Limb (tissue), 2 donors: ENCODE data around the gene FAM110C.
"Not testable (repeated sequence)": the region's sequence is repeated elsewhere in the genome, so short reads cannot be mapped to it uniquely, and the experiment has no call there.

Source experiments
- DNase-seq, 2 donors: peaks; one replicate each; pipeline ENCODE4 v3.0.0-alpha.2; 2016; ENCODE audit errors: extremely low spot score in 2 of 2

FAM110C gene

GRCh38 chr2:44748-45341 lies 1.5 kb downstream of the FAM110C start:
- no peak for DNase-seq

GRCh38 chr2:42788-43187 lies 3.5 kb downstream of the FAM110C start:
- no peak for DNase-seq

- no peak for DNase-seq
Measured at GRCh38 chr2:40465-40864, 5.8 kb downstream of the FAM110C start.

GRCh38 chr2:38155-38554 lies 8.2 kb downstream of the FAM110C start:
- DNase-seq = no peak

- no peak for DNase-seq
Measured at GRCh38 chr2:36318-36717, 10.0 kb downstream of the FAM110C start.

GRCh38 chr2:35852-36251 lies 10.5 kb downstream of the FAM110C start:
- no peak for DNase-seq

- no peak for DNase-seq
Measured at GRCh38 chr2:33620-34019, 12.7 kb downstream of the FAM110C start.

GRCh38 chr2:32068-32467 lies 14.2 kb downstream of the FAM110C start:
- DNase-seq = no peak

- DNase-seq = no peak
Measured at GRCh38 chr2:29253-29652, 17.1 kb downstream of the FAM110C start.

- DNase-seq = no peak
Measured at GRCh38 chr2:28406-28975, 17.8 kb downstream of the FAM110C start.

GRCh38 chr2:26891-27290 lies 19.4 kb downstream of the FAM110C start:
- DNase-seq = no peak

GRCh38 chr2:25543-25942 lies 20.8 kb downstream of the FAM110C start:
- no peak for DNase-seq

GRCh38 chr2:24591-24990 lies 21.7 kb downstream of the FAM110C start:
- DNase-seq = not testable (repeated sequence)

- no peak for DNase-seq
Measured at GRCh38 chr2:24107-24506, 22.2 kb downstream of the FAM110C start.

GRCh38 chr2:23283-23682 lies 23.0 kb downstream of the FAM110C start:
- no peak for DNase-seq

- DNase-seq = not testable (repeated sequence)
Measured at GRCh38 chr2:22244-22643, 24.1 kb downstream of the FAM110C start.

- not testable (repeated sequence) for DNase-seq
Measured at GRCh38 chr2:20259-20658, 26.0 kb downstream of the FAM110C start.

GRCh38 chr2:19505-19904 lies 26.8 kb downstream of the FAM110C start:
- DNase-seq = no peak

GRCh38 chr2:18402-19271 lies 27.7 kb downstream of the FAM110C start:
- no peak for DNase-seq

- not testable (repeated sequence) for DNase-seq
Measured at GRCh38 chr2:15916-16315, 30.4 kb downstream of the FAM110C start.

- peak in 1 of 2 donors; percentile 55 for DNase-seq
Measured at GRCh38 chr2:11248-11941, 34.9 kb downstream of the FAM110C start.
